K562 (cell line): ENCODE results near the gene ALKBH8. TPM values are rescaled to one million over a fixed set of nuclear protein-coding genes. Genes with fewer than 3 reads are reported as not detected.

Experiments used
- ATAC-seq: fragments of 200-7000 bp; cut with Tn5 transposase; 3 replicates; pipeline ENCODE4 v1.9.1; 2020; ENCODE audit warnings: moderate library complexity
- BruUV-seq: library from RNA; stranded (reverse); fragments of 400-500 nt; replicated peaks from 2 replicates; lab custom pipeline; 2021; lab: Mats Ljungman, UMichigan
- CTCF ChIA-PET: fragments of 300-600 bp; formaldehyde crosslinking; extraction: SDS; loops from one replicate; lab custom pipeline; 2021; ENCODE audit warnings: low intra/inter-chr PET ratio; lab: Yijun Ruan, JAX
- POLR2A ChIA-PET: fragments of 300-600, 350-650 bp; sonication (Branson Sonifier 250); formaldehyde crosslinking; extraction: SDS; loops from one replicate; lab custom pipeline; 2021; ENCODE audit warnings: antibody characterized with exemption, inconsistent platforms; lab: Yijun Ruan, JAX
- DNase-seq, 4 experiments: peaks; one replicate each; pipeline versions ENCODE4 v3.0.0 to v3.0.0-alpha.2; 2011 to 2018; ENCODE audit warnings: low spot score in 3 of 4, mixed read lengths in 3 of 4; ENCODE audit errors: extremely low read depth in 1 of 4
- FAIRE-seq: peaks from 2 replicates; lab custom pipeline; 2011; peaks lifted over from hg19 to GRCh38; lab: Jason Lieb, UNC
- H2AFZ ChIP-seq: 2 replicates; pipeline ENCODE4 v1.6.0; 2011; ENCODE audit warnings: low read depth, low read length, control low read depth, inconsistent platforms
- H3K27ac ChIP-seq: fragments of 200-600 bp; 3 replicates; pipeline ENCODE4 v1.8.0; 2011; ENCODE audit warnings: low read depth, mild to moderate bottlenecking, control low read depth, inconsistent platforms, low read length, moderate library complexity, mixed read lengths; ENCODE audit errors: extremely low read depth
- H3K27me3 ChIP-seq, 2 experiments: fragments of 300-600 bp in 1 of 2; 2 replicates in 1 of 2; 3 replicates in 1 of 2; pipeline versions ENCODE4 v1.6.0 to v1.8.0; 2011; ENCODE audit warnings: inconsistent platforms in 2 of 2, low read length in 2 of 2, mild to moderate bottlenecking in 1 of 2, mixed read lengths in 1 of 2, moderate library complexity in 1 of 2; ENCODE audit not compliant: control insufficient read depth in 2 of 2, insufficient read depth in 2 of 2
- H3K36me3 ChIP-seq: fragments of 300-600 bp; 3 replicates; pipeline ENCODE4 v1.8.0; 2011; ENCODE audit warnings: mild to moderate bottlenecking, low read length, inconsistent platforms; ENCODE audit not compliant: control insufficient read depth, insufficient read depth
- H3K4me1 ChIP-seq, 2 experiments: fragments of 200-600 bp in 1 of 2; replicated peaks in 1 of 2; 2 replicates in 1 of 2; 3 replicates in 1 of 2; pipeline versions ENCODE4 v1.5.1 to v1.8.0; 2011; ENCODE audit warnings: inconsistent platforms in 2 of 2, low read length in 2 of 2, mild to moderate bottlenecking in 1 of 2, mixed read lengths in 1 of 2, moderate library complexity in 1 of 2; ENCODE audit not compliant: control insufficient read depth in 2 of 2, insufficient read depth in 2 of 2
- H3K4me2 ChIP-seq: 2 replicates; pipeline ENCODE4 v1.6.1; 2011; ENCODE audit warnings: low read length, control low read depth, inconsistent platforms, mixed read lengths; ENCODE audit not compliant: insufficient read depth
- H3K4me3 ChIP-seq: fragments of 200-600 bp; sonication (generic), shearing (Covaris generic); 2 replicates; pipeline ENCODE4 v1.5.1; 2016; ENCODE audit warnings: control low read depth, inconsistent platforms
- H3K79me2 ChIP-seq: fragments of 200-600 bp; 3 replicates; pipeline ENCODE4 v1.8.0; 2011; ENCODE audit warnings: low read length, inconsistent platforms; ENCODE audit not compliant: control insufficient read depth, insufficient read depth
- H3K9ac ChIP-seq, 2 experiments: 2 replicates each; pipeline versions ENCODE4 v1.6.0 to v1.6.1; 2011; ENCODE audit warnings: low read depth in 2 of 2, low read length in 2 of 2, control low read depth in 1 of 2, inconsistent platforms in 1 of 2, mild to moderate bottlenecking in 1 of 2, mixed read lengths in 1 of 2; ENCODE audit not compliant: insufficient read depth in 1 of 2
- H3K9me1 ChIP-seq: one replicate; pipeline ENCODE4 v1.6.0; 2011; ENCODE audit warnings: inconsistent platforms, mild to moderate bottlenecking, low read length, moderate library complexity; ENCODE audit not compliant: control insufficient read depth, insufficient read depth
- H3K9me3 ChIP-seq: replicated peaks from 2 replicates; pipeline ENCODE4 v1.5.1; 2011; ENCODE audit warnings: low read depth, low read length, inconsistent platforms; ENCODE audit not compliant: control insufficient read depth, insufficient read depth
- H4K20me1 ChIP-seq: replicated peaks from 2 replicates; pipeline ENCODE4 v1.6.1; 2011; ENCODE audit warnings: low read length, inconsistent platforms, mixed read lengths; ENCODE audit not compliant: control insufficient read depth, insufficient read depth
- ARHGAP35 ChIP-seq: fragments of 450-650 bp; IDR thresholded peaks from 2 replicates; pipeline ENCODE4 v1.6.1; 2018; ENCODE audit not compliant: partially characterized antibody
- BRF1 ChIP-seq: IDR thresholded peaks from 3 replicates; pipeline ENCODE4 v1.6.1; 2011; ENCODE audit warnings: borderline replicate concordance, mild to moderate bottlenecking; ENCODE audit not compliant: insufficient read length; ENCODE audit errors: extremely low read depth
- ETS2 ChIP-seq: IDR thresholded peaks from 2 replicates; pipeline ENCODE4 v1.6.1; 2016; ENCODE audit warnings: borderline replicate concordance, missing genetic modification characterization, mild to moderate bottlenecking, moderate library complexity, missing compliant biosample characterization; ENCODE audit not compliant: poor library complexity, severe bottlenecking
- HMG20B ChIP-seq: fragments of 250-450 bp; sonication (Bioruptor Pico); IDR thresholded peaks from 2 replicates; pipeline ENCODE4 v1.5.0; 2021; ENCODE audit warnings: mild to moderate bottlenecking
- KDM2B ChIP-seq: fragments of 250-450 bp; sonication (Bioruptor Pico); IDR thresholded peaks from 2 replicates; pipeline ENCODE4 v1.8.0; 2021; ENCODE audit warnings: mild to moderate bottlenecking, moderate library complexity
- MAFF ChIP-seq: IDR thresholded peaks from 2 replicates; pipeline ENCODE4 v1.6.1; 2012; ENCODE audit warnings: low read length, improper control_type of control experiment
- MAFG ChIP-seq: fragments of 450-650 bp; conservative IDR thresholded peaks from 2 replicates; pipeline ENCODE4 v1.6.1; 2016; ENCODE audit warnings: missing genetic modification characterization, missing compliant biosample characterization
- NCOA1 ChIP-seq: fragments of 450-650 bp; IDR thresholded peaks from 2 replicates; pipeline ENCODE4 v1.6.1; 2016; ENCODE audit warnings: low read depth
- NFE2 ChIP-seq: IDR thresholded peaks from 2 replicates; pipeline ENCODE4 v1.6.1; 2014; ENCODE audit warnings: antibody characterized with exemption, low read depth
- NR2F6 ChIP-seq: fragments of 450-650 bp; formaldehyde crosslinking; IDR thresholded peaks from 2 replicates; pipeline ENCODE4 v1.4.0; 2020; ENCODE audit warnings: mild to moderate bottlenecking
- SNIP1 ChIP-seq: fragments of 450-650 bp; IDR thresholded peaks from 2 replicates; pipeline ENCODE4 v1.7.1; 2017; ENCODE audit warnings: low read depth, mild to moderate bottlenecking
- SRSF9 ChIP-seq: fragments of 200-400 bp; formaldehyde crosslinking; IDR thresholded peaks from 2 replicates; pipeline ENCODE4 v1.6.1; 2017; ENCODE audit warnings: low read depth, low read length, borderline replicate concordance
- TEAD2 ChIP-seq: fragments of 450-650 bp; IDR thresholded peaks from 2 replicates; pipeline ENCODE4 v1.6.1; 2016; ENCODE audit warnings: missing genetic modification characterization, control low read depth, missing compliant biosample characterization
- ZBED1 ChIP-seq: IDR thresholded peaks from 2 replicates; pipeline ENCODE4 v1.6.1; 2014
- ZBTB2 ChIP-seq: fragments of 450-650 bp; IDR thresholded peaks from 2 replicates; pipeline ENCODE4 v1.6.1; 2016; ENCODE audit warnings: antibody characterized with exemption
- ZNF316 ChIP-seq: fragments of 450-650 bp; IDR thresholded peaks from 2 replicates; pipeline ENCODE4 v1.6.1; 2016
- ZNF507 ChIP-seq: conservative IDR thresholded peaks from 2 replicates; pipeline ENCODE4 v1.6.1; 2017; ENCODE audit warnings: missing genetic modification characterization, missing compliant biosample characterization
- ZNF589 ChIP-seq: fragments of 200-800 bp; sonication (Bioruptor generic); IDR thresholded peaks from 2 replicates; pipeline ENCODE4 v1.6.1; 2016; ENCODE audit warnings: low read depth, missing genetic modification characterization, missing compliant biosample characterization
- ZNF780A ChIP-seq: fragments of 250-450 bp; sonication (Bioruptor Pico); IDR thresholded peaks from 2 replicates; pipeline ENCODE4 v1.5.0; 2021; ENCODE audit warnings: mild to moderate bottlenecking
- ZZZ3 ChIP-seq: fragments of 450-650 bp; IDR thresholded peaks from 2 replicates; pipeline ENCODE4 v1.6.1; 2016; ENCODE audit warnings: antibody characterized with exemption, mild to moderate bottlenecking, moderate library complexity
- whole genome bisulfite sequencing: fragments of 100-300 bp; shearing (Covaris generic); methylation state at CpG from one replicate; pipeline ENCODE4 v1.1.6; 2016; ENCODE audit warnings: low coverage, mixed read lengths; ENCODE audit not compliant: insufficient coverage; ENCODE audit errors: missing lambda C conversion rate; 5-methylcytosine and 5-hydroxymethylcytosine counted together
- in situ Hi-C: fragments of 300-500 bp; cut with MboI; formaldehyde crosslinking; loops from 4 replicates; pipeline ENCODE4 v1.15.0; 2018; ENCODE audit warnings: inconsistent platforms, mixed read lengths
- intact Hi-C: fragments of 100-400 bp; cut with micrococcal nuclease; formaldehyde crosslinking; loops from 2 replicates; pipeline ENCODE4 v1.14.2; 2022
- polyA plus RNA-seq, 8 experiments: library from polyadenylated mRNA; depleted of rRNA in 4 of 8; stranded (reverse) in 5 of 8; unstranded in 3 of 8; fragments of >200 nt; fragmentation: Nextera tagmentation in 2 of 8; fragmentation: Illumina TruSeq in 1 of 8; extraction: Ambion mirVana in 2 of 8; extraction: Trizol in 1 of 8; gene quantifications; 2 replicates each; pipeline versions ENCODE4 v1.2.1 to v1.2.3, GENCODE V29; 2011 to 2014; ENCODE audit warnings: inconsistent platforms in 1 of 8, missing spikeins in 1 of 8
- total RNA-seq, 7 experiments: library from RNA; depleted of rRNA in 6 of 7; stranded (reverse); fragments of >200 nt in 6 of 7; fragmentation: Illumina TruSeq in 2 of 7; extraction: Trizol in 2 of 7; gene quantifications; 2 replicates each; pipeline versions ENCODE4 v1.2.1 to v1.2.3, GENCODE V29; 2011 to 2021; ENCODE audit warnings: low replicate concordance in 1 of 7

Gene ALKBH8
- total and polyA plus RNA-seq, 9 of the 15 experiments (the other 6 are each of a cell fraction or from before 2014, with no cell fraction given): 4.3 to 14.4 (median 9.1) TPM

DNA sequence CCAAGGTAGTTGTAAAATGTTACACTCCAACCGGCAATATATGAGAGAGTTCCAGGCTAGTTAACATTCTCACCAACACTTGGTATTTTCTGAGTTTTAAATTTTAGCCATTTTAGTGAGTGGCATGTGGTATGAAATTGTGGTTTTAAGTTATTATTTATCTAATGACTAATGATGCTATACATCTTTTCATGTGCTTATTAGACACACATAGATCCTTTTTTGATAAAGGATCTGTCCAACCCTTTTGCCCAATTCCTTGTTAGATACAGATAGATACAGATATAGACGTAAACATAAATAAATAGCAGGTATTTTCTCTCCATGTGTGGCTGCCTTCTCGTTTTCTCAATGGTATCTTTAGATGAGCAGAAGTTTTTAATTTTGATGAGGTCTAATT, 39.3 kb downstream of the ALKBH8 start:
- Histone ChIP-seq H3K4me3 (no peak overlapping the region), H3K36me3 (peaks cover 9% of the 10 kb centered on the region; the same call in 1 of the 3 replicates), H3K9me1 (no peaks in the 10 kb centered on the region), H4K20me1 (no peaks in the 10 kb centered on the region), H2AFZ (no peak overlapping the region), H3K79me2 (no peaks in the 10 kb centered on the region), H3K4me2 (no peak overlapping the region), H3K9ac (no peak overlapping the region), H3K9me3 (no peaks in the 10 kb centered on the region), H3K27me3 (no peaks in the 10 kb centered on the region), H3K27ac (no peak overlapping the region), H3K4me1 (no peaks in the 10 kb centered on the region)
- BruUV-seq: no TSS peak
- no peak for FAIRE-seq
- intact Hi-C loops: no loop called here
- in situ Hi-C loops: no loop called here
- WGBS: 77% methylated on average over 3 of the region's 3 CpGs
- TF ChIP-seq ZNF507 (tag) (0 out of 2 replicates have a peak, but pooled peaks have one; percentile 45), HMG20B (CRISPR knock-in tag) (no peak), TEAD2 (no peak), SNIP1 (no peak), ZBED1 (no peak)
- no peak for DNase-seq
- ATAC-seq: no peak
- ChIA-PET POLR2A (no interaction called here), CTCF (no interaction called here)

DNA sequence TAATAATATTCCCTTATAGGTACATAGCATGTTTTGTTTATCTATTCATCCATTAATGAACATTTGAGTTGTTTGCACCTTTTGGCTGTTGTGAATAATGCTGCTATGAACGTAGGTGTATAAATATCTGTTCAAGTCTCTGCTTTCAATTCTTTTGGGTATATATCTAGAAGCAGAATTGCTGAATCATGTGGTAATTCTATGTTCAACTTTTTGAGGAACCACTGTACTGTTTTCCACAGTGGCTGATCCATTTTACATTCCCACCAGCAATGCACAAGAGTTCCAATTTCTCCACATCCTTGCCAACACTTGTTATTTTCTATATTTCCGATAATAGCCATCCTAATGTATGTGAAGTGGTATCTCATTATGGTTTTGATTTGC, 56.7 kb downstream of the ALKBH8 start:
- H3K9ac ChIP-seq: no peak overlapping the region
- CTCF ChIA-PET: no interaction called here
- no peak for FAIRE-seq
- H3K4me3 ChIP-seq: no peak overlapping the region
- H3K9me1 ChIP-seq: no peaks in the 10 kb centered on the region
- H3K4me2 ChIP-seq: no peak overlapping the region
- no peaks in the 10 kb centered on the region for H4K20me1 ChIP-seq
- in situ Hi-C loops: no loop called here
- H3K79me2 ChIP-seq: no peaks in the 10 kb centered on the region
- no peak overlapping the region for H3K27ac ChIP-seq
- intact Hi-C loops: no loop called here
- WGBS: 77% methylated on average over 2 of the region's 2 CpGs
- no peaks in the 10 kb centered on the region for H3K9me3 ChIP-seq
- no TSS peak for BruUV-seq
- no peaks in the 10 kb centered on the region for H3K27me3 ChIP-seq
- H2AFZ ChIP-seq: no peak overlapping the region
- H3K4me1 ChIP-seq: peaks cover 0 to 5% of the 10 kb centered on the region in 2 experiments; a peak in 1 of 5 replicates
- POLR2A ChIA-PET: no interaction called here
- ATAC-seq: no peak
- DNase-seq: no peak
- peaks cover 11% of the 10 kb centered on the region; the same call in 2 of the 3 replicates for H3K36me3 ChIP-seq
- TF ChIP-seq ARHGAP35: no peak
- no peak for TF ChIP-seq ZNF589 (CRISPR knock-in tag)
- no peak for TF ChIP-seq ZBTB2
- no peak for TF ChIP-seq ZNF780A (CRISPR knock-in tag)
- TF ChIP-seq MAFG: peak; percentile 50
- TF ChIP-seq KDM2B (CRISPR knock-in tag): no peak
- no peak for TF ChIP-seq ETS2
- TF ChIP-seq NCOA1: no peak
- no peak for TF ChIP-seq ZZZ3
- TF ChIP-seq SRSF9: no peak
- no peak for TF ChIP-seq NR2F6 (CRISPR knock-in tag)
- TF ChIP-seq MAFF: peak; percentile 8; the same call in 1 of the 2 replicates
- peak; percentile 67 for TF ChIP-seq ZNF316
- no peak for TF ChIP-seq BRF1
- peak; percentile 34; the same call in 1 of the 2 replicates for TF ChIP-seq NFE2
